HCT116 (cell line): Measurements from ENCODE around the gene GNB2. TPM values are rescaled to one million over a fixed set of nuclear protein-coding genes. Genes with fewer than 3 reads are reported as not detected.

Source experiments
- ATAC-seq: fragments of 200-7000 bp; cut with Tn5 transposase; 2 replicates; pipeline ENCODE4 v1.9.1; 2020; ENCODE audit warnings: mild to moderate bottlenecking, moderate library complexity
- BruUV-seq: library from RNA; stranded (reverse); fragments of 400-500 nt; replicated peaks from 2 replicates; lab custom pipeline; 2021; lab: Mats Ljungman, UMichigan
- CTCF ChIA-PET: fragments of 300-600 bp; sonication (Branson Sonifier 250); formaldehyde crosslinking; loops from one replicate; lab custom pipeline; 2021; ENCODE audit warnings: antibody characterized with exemption; lab: Charles Lee
- POLR2A ChIA-PET: fragments of 300-600, 350-600 bp; sonication (Branson Sonifier 250); formaldehyde crosslinking; loops from one replicate; lab custom pipeline; 2021; ENCODE audit warnings: antibody characterized with exemption; lab: Charles Lee
- RAD21 ChIA-PET, 2 experiments: fragments of 300-600 bp; sonication (Branson Sonifier 250); formaldehyde crosslinking; loops; one replicate each; lab custom pipeline; 2023; ENCODE audit warnings: low total read pairs in 2 of 2; ENCODE audit not compliant: uncharacterized antibody in 2 of 2, unreplicated experiment in 2 of 2, low non-redundant PET in 1 of 2; lab: Charles Lee
- DNase-seq: peaks from one replicate; pipeline ENCODE4 v3.0.0-alpha.2; 2010; ENCODE audit warnings: low read depth, low spot score
- H2AFZ ChIP-seq: fragments of 200-600 bp; shearing (Covaris generic), sonication (generic); 2 replicates; pipeline ENCODE4 v1.6.1; 2017; ENCODE audit warnings: low read depth, mixed run types, mixed read lengths, antibody characterized with exemption, low read length; ENCODE audit not compliant: poor library complexity, severe bottlenecking
- H3K27ac ChIP-seq: 2 replicates; pipeline ENCODE4 v1.5.1; 2012; ENCODE audit warnings: low read depth, low read length
- H3K27me3 ChIP-seq: fragments of 200-600 bp; sonication (generic); 2 replicates; pipeline ENCODE4 v1.6.1; 2016; ENCODE audit warnings: mixed run types, low read length, mixed read lengths; ENCODE audit not compliant: insufficient read depth
- H3K36me3 ChIP-seq, 2 experiments: fragments of 200-500 bp in 1 of 2; fragments of 200-600 bp in 1 of 2; sonication (Bioruptor generic) in 1 of 2; sonication (generic) in 1 of 2; 2 replicates each; pipeline versions ENCODE4 v1.5.1 to v1.6.1; 2014 to 2016; ENCODE audit warnings: low read length in 2 of 2, inconsistent platforms in 1 of 2, mixed read lengths in 1 of 2, mixed run types in 1 of 2; ENCODE audit not compliant: insufficient read depth in 2 of 2, control insufficient read depth in 1 of 2
- H3K4me1 ChIP-seq, 2 experiments: fragments of 200-600 bp in 1 of 2; sonication (generic) in 1 of 2; 2 replicates each; pipeline versions ENCODE4 v1.5.1 to v1.6.1; 2012 to 2017; ENCODE audit warnings: low read length in 2 of 2, inconsistent platforms in 1 of 2, mild to moderate bottlenecking in 1 of 2, mixed read lengths in 1 of 2, mixed run types in 1 of 2, moderate library complexity in 1 of 2; ENCODE audit not compliant: insufficient read depth in 2 of 2, control insufficient read depth in 1 of 2
- H3K4me2 ChIP-seq: fragments of 200-600 bp; sonication (generic); 2 replicates; pipeline ENCODE4 v1.6.1; 2017; ENCODE audit warnings: mixed run types, low read length, mixed read lengths
- H3K4me3 ChIP-seq, 2 experiments: fragments of 200-600 bp in 1 of 2; sonication (generic) in 1 of 2; replicated peaks in 1 of 2; 2 replicates each; pipeline ENCODE4 v1.5.1; 2011 to 2016; ENCODE audit warnings: low read length in 2 of 2, control low read depth in 1 of 2, low read depth in 1 of 2, mild to moderate bottlenecking in 1 of 2, mixed read lengths in 1 of 2, mixed run types in 1 of 2
- H3K79me2 ChIP-seq: fragments of 200-600 bp; sonication (generic); 2 replicates; pipeline ENCODE4 v1.6.1; 2017; ENCODE audit warnings: mild to moderate bottlenecking, mixed run types, low read length, moderate library complexity, mixed read lengths; ENCODE audit not compliant: insufficient read depth
- H3K9ac ChIP-seq: fragments of 200-600 bp; sonication (generic); 2 replicates; pipeline ENCODE4 v1.6.1; 2016; ENCODE audit warnings: low read length, mixed read lengths
- H3K9me2 ChIP-seq: fragments of 200-600 bp; sonication (generic), shearing (Covaris generic); 2 replicates; pipeline ENCODE4 v1.6.1; 2017; ENCODE audit warnings: mixed run types, mild to moderate bottlenecking, moderate library complexity; ENCODE audit not compliant: insufficient read depth
- H3K9me3 ChIP-seq, 2 experiments: fragments of 200-500 bp in 1 of 2; fragments of 200-600 bp in 1 of 2; sonication (Bioruptor generic) in 1 of 2; sonication (generic) in 1 of 2; 2 replicates each; pipeline ENCODE4 v1.6.1; 2014 to 2017; ENCODE audit warnings: low read length in 2 of 2, mixed read lengths in 2 of 2, inconsistent platforms in 1 of 2, low read depth in 1 of 2, mild to moderate bottlenecking in 1 of 2, mixed run types in 1 of 2, moderate library complexity in 1 of 2; ENCODE audit not compliant: control insufficient read depth in 1 of 2, insufficient read depth in 1 of 2
- H4K20me1 ChIP-seq: fragments of 200-600 bp; sonication (generic), shearing (Covaris generic); 2 replicates; pipeline ENCODE4 v1.6.1; 2017; ENCODE audit warnings: mixed run types, mild to moderate bottlenecking, moderate library complexity; ENCODE audit not compliant: insufficient read depth
- ATF3 ChIP-seq: IDR thresholded peaks from 2 replicates; pipeline ENCODE4 v1.6.1; 2012
- CBX3 ChIP-seq: IDR thresholded peaks from 2 replicates; pipeline ENCODE4 v1.6.1; 2012; ENCODE audit warnings: low read depth
- CEBPB ChIP-seq: IDR thresholded peaks from 2 replicates; pipeline ENCODE4 v1.6.1; 2012; ENCODE audit warnings: low read depth
- EZH2phosphoT487 ChIP-seq: fragments of 200-600 bp; IDR thresholded peaks from 2 replicates; pipeline ENCODE4 v1.6.1; 2018; ENCODE audit warnings: antibody characterized with exemption, borderline replicate concordance
- JUND ChIP-seq: IDR thresholded peaks from 2 replicates; pipeline ENCODE4 v1.6.1; 2012
- POLR2A ChIP-seq: IDR thresholded peaks from 2 replicates; pipeline ENCODE4 v1.7.0; 2011; ENCODE audit warnings: borderline replicate concordance; ENCODE audit not compliant: insufficient read depth, insufficient read length; ENCODE audit errors: extremely low read depth
- POLR2AphosphoS5 ChIP-seq: IDR thresholded peaks from 2 replicates; pipeline ENCODE4 v1.6.1; 2011; ENCODE audit warnings: mild to moderate bottlenecking, low read depth, low read length, moderate library complexity
- SIN3A ChIP-seq: IDR thresholded peaks from 2 replicates; pipeline ENCODE4 v1.6.1; 2012; ENCODE audit warnings: low read depth
- SRF ChIP-seq: IDR thresholded peaks from 2 replicates; pipeline ENCODE4 v1.6.1; 2012; ENCODE audit warnings: low read depth
- TCF7L2 ChIP-seq: IDR thresholded peaks from 2 replicates; pipeline ENCODE4 v1.7.0; 2011; ENCODE audit warnings: borderline replicate concordance, inconsistent platforms; ENCODE audit not compliant: insufficient read depth, insufficient read length; ENCODE audit errors: extremely low read depth
- YY1 ChIP-seq: IDR thresholded peaks from 2 replicates; pipeline ENCODE4 v1.6.1; 2011; ENCODE audit warnings: low read length, low read depth, moderate library complexity, mild to moderate bottlenecking; ENCODE audit not compliant: insufficient replicate concordance; ENCODE audit errors: extremely low read depth
- ZBTB33 ChIP-seq: IDR thresholded peaks from 2 replicates; pipeline ENCODE4 v1.6.1; 2011; ENCODE audit warnings: mild to moderate bottlenecking, low read length, moderate library complexity; ENCODE audit not compliant: insufficient replicate concordance; ENCODE audit errors: extremely low read depth
- intact Hi-C: fragments of 100-400 bp; cut with micrococcal nuclease; formaldehyde crosslinking; loops from 2 replicates; pipeline ENCODE4 v1.10.0; 2022
- total RNA-seq: library from RNA; stranded (reverse); gene quantifications from one replicate; pipeline ENCODE4 v1.2.1, GENCODE V29; 2021; ENCODE audit not compliant: unreplicated experiment

Gene GNB2
- total RNA-seq, 1 experiment from 2014 or later = 246 TPM

- no peak for TF ChIP-seq ATF3
- no peak for TF ChIP-seq SIN3A
- TF ChIP-seq JUND = no peak
- no peak for TF ChIP-seq ZBTB33
Observed at GRCh38 chr7:100679129-100679926, 5.8 kb downstream of the GNB2 start (continued).

GRCh38 chr7:100679927-100680575 lies 6.5 kb downstream of the GNB2 start:
- no peaks in the 10 kb centered on the region for H4K20me1 ChIP-seq
- TF ChIP-seq POLR2A = no peak
- TF ChIP-seq TCF7L2 = no peak
- TF ChIP-seq POLR2AphosphoS5 = no peak
- no peak for TF ChIP-seq SRF
- TF ChIP-seq JUND = no peak
- no peak for TF ChIP-seq CEBPB
- TF ChIP-seq CBX3 = no peak
- no peak for TF ChIP-seq YY1
- no peak for TF ChIP-seq EZH2phosphoT487
- TF ChIP-seq, all 23 proteins: peak for 0
- Histone ChIP-seq H3K9me2 (no peaks in the 10 kb centered on the region), H3K36me3 (peaks cover 20 to 21% of the 10 kb centered on the region in 2 experiments; a peak in 3 of 4 replicates), H3K4me1 (peaks cover 0 to 5% of the 10 kb centered on the region in 2 experiments; a peak in 1 of 4 replicates), H2AFZ (no peak overlapping the region), H3K9me3 (no peaks in the 10 kb centered on the region), H3K9ac (no peak overlapping the region), H3K4me3 (no peak overlapping the region), H3K27ac (peak overlapping the region; percentile 9; the same call in 1 of the 2 replicates), H3K79me2 (peaks cover 18% of the 10 kb centered on the region), H3K4me2 (no peak overlapping the region), H3K27me3 (no peaks in the 10 kb centered on the region)
- ATAC-seq (no peak), DNase-seq (no peak)
- no TSS peak for BruUV-seq
- ChIA-PET CTCF (interaction anchor here (1.0 to 1.3 kb wide), 2 partner anchors 11 to 46 kb away, joined by 3 to 4 read pairs; no protein-coding TSS in a partner anchor), POLR2A (interaction anchor here (0.5 kb wide), 1 partner anchor 47 kb away, joined by 4 read pairs; no protein-coding TSS in a partner anchor), RAD21 (no interaction called here)
- intact Hi-C loops = no loop called here
